Measurements from ENCODE around the gene MON1B.

Gene MON1B

GRCh38 chr16:77213542-77214106, 22.6 kb downstream of the MON1B start:
- H3K4me1 ChIP-seq (ENCODE audit: insufficient read depth, poor library complexity, severe bottlenecking), result peaks cover 12% of the 10 kb centered on the region
- H3K27me3 ChIP-seq (ENCODE audit: insufficient read depth, poor library complexity, severe bottlenecking), result no peaks in the 10 kb centered on the region
- H3K36me3 ChIP-seq (ENCODE audit: low read depth), result no peaks in the 10 kb centered on the region
- peak; percentile 93 for DNase-seq (ENCODE audit: low spot score)
- H3K9me3 ChIP-seq (ENCODE audit: severe bottlenecking), result no peaks in the 10 kb centered on the region
- no peak overlapping the region for H3K4me3 ChIP-seq (ENCODE audit: severe bottlenecking)
- peak overlapping the region; percentile 77 for H3K27ac ChIP-seq (ENCODE audit: poor library complexity, severe bottlenecking)
- peak; percentile 77 for ATAC-seq (ENCODE audit: low read depth)
- TF ChIP-seq CTCF (IDR thresholded peaks at IDR 0.05; ENCODE audit: poor library complexity, severe bottlenecking), result no peak

- no peaks in the 10 kb centered on the region for H3K36me3 ChIP-seq (ENCODE audit: low read depth)
- H3K4me1 ChIP-seq (ENCODE audit: insufficient read depth, poor library complexity, severe bottlenecking), result peaks cover 19% of the 10 kb centered on the region
- TF ChIP-seq CTCF (IDR thresholded peaks at IDR 0.05; ENCODE audit: poor library complexity, severe bottlenecking), result no peak
- H3K27ac ChIP-seq (ENCODE audit: poor library complexity, severe bottlenecking), result peak overlapping the region; percentile 77
- H3K27me3 ChIP-seq (ENCODE audit: insufficient read depth, poor library complexity, severe bottlenecking), result no peaks in the 10 kb centered on the region
- no peak for DNase-seq (ENCODE audit: low spot score)
- ATAC-seq (ENCODE audit: low read depth), result no peak
- H3K9me3 ChIP-seq (ENCODE audit: severe bottlenecking), result no peaks in the 10 kb centered on the region
- H3K4me3 ChIP-seq (ENCODE audit: severe bottlenecking), result no peak overlapping the region
Measured at GRCh38 chr16:77214411-77215138, 23.6 kb downstream of the MON1B start.

GRCh38 chr16:77219437-77219836, 28.4 kb downstream of the MON1B start:
- DNase-seq (ENCODE audit: low spot score) (no peak), ATAC-seq (ENCODE audit: low read depth) (peak; percentile 52; the same call in 2 of the 3 replicates)
- Histone ChIP-seq H3K27me3 (ENCODE audit: insufficient read depth, poor library complexity, severe bottlenecking) (no peaks in the 10 kb centered on the region), H3K9me3 (ENCODE audit: severe bottlenecking) (no peaks in the 10 kb centered on the region), H3K36me3 (ENCODE audit: low read depth) (no peaks in the 10 kb centered on the region), H3K4me1 (ENCODE audit: insufficient read depth, poor library complexity, severe bottlenecking) (peaks cover 8% of the 10 kb centered on the region), H3K4me3 (ENCODE audit: severe bottlenecking) (no peak overlapping the region), H3K27ac (ENCODE audit: poor library complexity, severe bottlenecking) (no peak overlapping the region)
- no peak for TF ChIP-seq CTCF (IDR thresholded peaks at IDR 0.05; ENCODE audit: poor library complexity, severe bottlenecking)

GRCh38 chr16:77220427-77220826, 29.4 kb downstream of the MON1B start:
- DNase-seq (ENCODE audit: low spot score) (no peak), ATAC-seq (ENCODE audit: low read depth) (no peak)
- Histone ChIP-seq H3K4me1 (ENCODE audit: insufficient read depth, poor library complexity, severe bottlenecking) (peaks cover 7% of the 10 kb centered on the region), H3K27me3 (ENCODE audit: insufficient read depth, poor library complexity, severe bottlenecking) (no peaks in the 10 kb centered on the region), H3K9me3 (ENCODE audit: severe bottlenecking) (no peaks in the 10 kb centered on the region), H3K27ac (ENCODE audit: poor library complexity, severe bottlenecking) (no peak overlapping the region), H3K36me3 (ENCODE audit: low read depth) (no peaks in the 10 kb centered on the region), H3K4me3 (ENCODE audit: severe bottlenecking) (no peak overlapping the region)
- no peak for TF ChIP-seq CTCF (IDR thresholded peaks at IDR 0.05; ENCODE audit: poor library complexity, severe bottlenecking)

- ATAC-seq (ENCODE audit: low read depth) (no peak), DNase-seq (ENCODE audit: low spot score) (no peak)
- H3K4me1 ChIP-seq (ENCODE audit: insufficient read depth, poor library complexity, severe bottlenecking), result peaks cover 7% of the 10 kb centered on the region
- H3K27me3 ChIP-seq (ENCODE audit: insufficient read depth, poor library complexity, severe bottlenecking), result no peaks in the 10 kb centered on the region
- no peak for TF ChIP-seq CTCF (IDR thresholded peaks at IDR 0.05; ENCODE audit: poor library complexity, severe bottlenecking)
- H3K9me3 ChIP-seq (ENCODE audit: severe bottlenecking), result no peaks in the 10 kb centered on the region
- no peak overlapping the region for H3K4me3 ChIP-seq (ENCODE audit: severe bottlenecking)
- H3K27ac ChIP-seq (ENCODE audit: poor library complexity, severe bottlenecking), result no peak overlapping the region
- no peaks in the 10 kb centered on the region for H3K36me3 ChIP-seq (ENCODE audit: low read depth)
Measured at GRCh38 chr16:77221482-77221881, 30.5 kb downstream of the MON1B start.

All from RWPE2 (cell line).